H9 (cell line): ENCODE measurements around the gene ZNF691. TPM values are rescaled to one million over a fixed set of nuclear protein-coding genes. Genes with fewer than 3 reads are reported as not detected.

ENCODE experiments used
- DNase-seq: peaks from one replicate; pipeline ENCODE4 v3.0.0-alpha.2; 2017
- H2AFZ ChIP-seq: one replicate; pipeline ENCODE4 v1.6.1; 2013; ENCODE audit warnings: mild to moderate bottlenecking, low read length, control low read depth, moderate library complexity
- H2AK5ac ChIP-seq: 2 replicates; pipeline ENCODE4 v1.6.1; 2013; ENCODE audit warnings: low read length, control low read depth, mixed read lengths; ENCODE audit not compliant: insufficient read length
- H2BK120ac ChIP-seq: one replicate; pipeline ENCODE4 v1.6.1; 2013; ENCODE audit warnings: low read depth, mild to moderate bottlenecking, low read length, control low read depth, inconsistent platforms; ENCODE audit not compliant: poor library complexity, severe bottlenecking
- H2BK12ac ChIP-seq: 2 replicates; pipeline ENCODE4 v1.6.1; 2013; ENCODE audit warnings: low read length, control low read depth, mixed read lengths, low read depth; ENCODE audit not compliant: insufficient read length
- H2BK15ac ChIP-seq: 2 replicates; pipeline ENCODE4 v1.6.1; 2013; ENCODE audit warnings: low read depth, low read length, control low read depth
- H2BK20ac ChIP-seq: one replicate; pipeline ENCODE4 v1.6.1; 2013; ENCODE audit warnings: low read depth, mild to moderate bottlenecking, low read length, control low read depth, inconsistent platforms; ENCODE audit not compliant: poor library complexity, severe bottlenecking
- H2BK5ac ChIP-seq: 2 replicates; pipeline ENCODE4 v1.6.1; 2013; ENCODE audit warnings: low read length, control low read depth, mixed read lengths; ENCODE audit not compliant: insufficient read length
- H3K14ac ChIP-seq: 2 replicates; pipeline ENCODE4 v1.6.1; 2013; ENCODE audit warnings: low read length, control low read depth; ENCODE audit not compliant: insufficient read depth
- H3K18ac ChIP-seq: 2 replicates; pipeline ENCODE4 v1.6.1; 2013; ENCODE audit warnings: low read depth, mild to moderate bottlenecking, mixed read lengths, low read length, control low read depth; ENCODE audit not compliant: insufficient read length
- H3K23ac ChIP-seq: 2 replicates; pipeline ENCODE4 v1.6.1; 2013; ENCODE audit warnings: low read length, control low read depth, mixed read lengths, low read depth; ENCODE audit not compliant: insufficient read length
- H3K23me2 ChIP-seq: 2 replicates; pipeline ENCODE4 v1.6.1; 2013; ENCODE audit warnings: low read depth, mild to moderate bottlenecking, mixed read lengths, low read length, control low read depth; ENCODE audit not compliant: insufficient read length, poor library complexity, severe bottlenecking
- H3K27ac ChIP-seq: 2 replicates; pipeline ENCODE4 v1.5.1; 2013; ENCODE audit warnings: low read length, control low read depth, mixed read lengths, low read depth; ENCODE audit not compliant: insufficient read length
- H3K27me3 ChIP-seq: 2 replicates; pipeline ENCODE4 v1.6.1; 2013; ENCODE audit warnings: low read length, control low read depth, inconsistent platforms; ENCODE audit not compliant: insufficient read depth
- H3K4ac ChIP-seq: 2 replicates; pipeline ENCODE4 v1.6.1; 2013; ENCODE audit warnings: low read depth, mild to moderate bottlenecking, control low read depth, inconsistent platforms, low read length, moderate library complexity
- H3K4me1 ChIP-seq: 2 replicates; pipeline ENCODE4 v1.6.1; 2013; ENCODE audit warnings: low read length, control low read depth, inconsistent platforms; ENCODE audit not compliant: insufficient read depth
- H3K4me2 ChIP-seq: 2 replicates; pipeline ENCODE4 v1.6.1; 2013; ENCODE audit warnings: low read length, control low read depth, mixed read lengths; ENCODE audit not compliant: insufficient read length, insufficient read depth
- H3K56ac ChIP-seq: 2 replicates; pipeline ENCODE4 v1.6.1; 2013; ENCODE audit warnings: low read depth, mild to moderate bottlenecking, mixed read lengths, low read length, control low read depth; ENCODE audit not compliant: insufficient read length
- H3K79me1 ChIP-seq: 2 replicates; pipeline ENCODE4 v1.6.1; 2013; ENCODE audit warnings: low read depth, mild to moderate bottlenecking, moderate library complexity, low read length, control low read depth, inconsistent platforms; ENCODE audit not compliant: insufficient read depth, poor library complexity, severe bottlenecking
- H3K79me2 ChIP-seq: 2 replicates; pipeline ENCODE4 v1.6.1; 2013; ENCODE audit warnings: low read length, control low read depth, inconsistent platforms; ENCODE audit not compliant: insufficient read depth
- H3K9ac ChIP-seq: 2 replicates; pipeline ENCODE4 v1.6.1; 2013; ENCODE audit warnings: low read length, control low read depth, mixed read lengths; ENCODE audit not compliant: insufficient read length; ENCODE audit errors: extremely low read depth
- H3K9me3 ChIP-seq: one replicate; pipeline ENCODE4 v1.6.1; 2013; ENCODE audit warnings: low read depth, low read length, inconsistent platforms; ENCODE audit not compliant: control insufficient read depth
- H3T11ph ChIP-seq: one replicate; pipeline ENCODE4 v1.6.1; 2013; ENCODE audit warnings: mild to moderate bottlenecking, low read length, control low read depth, inconsistent platforms
- H4K20me1 ChIP-seq: one replicate; pipeline ENCODE4 v1.6.1; 2013; ENCODE audit not compliant: control insufficient read depth, insufficient read length, insufficient read depth
- H4K5ac ChIP-seq: 2 replicates; pipeline ENCODE4 v1.6.1; 2013; ENCODE audit warnings: low read depth, mild to moderate bottlenecking, mixed read lengths, low read length, control low read depth; ENCODE audit not compliant: insufficient read length
- H4K8ac ChIP-seq: replicated peaks from 2 replicates; pipeline ENCODE4 v1.6.1; 2013; ENCODE audit warnings: low read length, control low read depth, mixed read lengths, low read depth; ENCODE audit not compliant: insufficient read length
- H4K91ac ChIP-seq: 2 replicates; pipeline ENCODE4 v1.6.1; 2013; ENCODE audit warnings: low read depth, mild to moderate bottlenecking, moderate library complexity, mixed read lengths, low read length, control low read depth; ENCODE audit not compliant: insufficient read length
- H3K27ac Mint-ChIP-seq, 3 experiments: 2 replicates in 2 of 3; 3 replicates in 1 of 3; pipeline ENCODE4 v1.8.0; 2020 to 2021; ENCODE audit warnings: mixed read lengths in 3 of 3, mild to moderate bottlenecking in 1 of 3, moderate library complexity in 1 of 3
- H3K27me3 Mint-ChIP-seq: 2 replicates; pipeline ENCODE4 v1.8.0; 2021; ENCODE audit warnings: low read depth, mild to moderate bottlenecking, moderate library complexity, mixed read lengths
- H3K36me3 Mint-ChIP-seq, 3 experiments: 2 replicates in 2 of 3; 3 replicates in 1 of 3; pipeline ENCODE4 v1.8.0; 2020 to 2021; ENCODE audit warnings: low read depth in 3 of 3, mixed read lengths in 3 of 3; ENCODE audit not compliant: insufficient read depth in 1 of 3
- H3K4me1 Mint-ChIP-seq, 2 experiments: 2 replicates each; pipeline ENCODE4 v1.8.0; 2020; ENCODE audit warnings: mixed read lengths in 2 of 2
- H3K4me3 Mint-ChIP-seq, 2 experiments: 2 replicates in 1 of 2; 3 replicates in 1 of 2; pipeline ENCODE4 v1.8.0; 2020 to 2021; ENCODE audit warnings: mild to moderate bottlenecking in 2 of 2, mixed read lengths in 2 of 2, moderate library complexity in 1 of 2
- H3K9me3 Mint-ChIP-seq, 2 experiments: 2 replicates in 1 of 2; 3 replicates in 1 of 2; pipeline ENCODE4 v1.8.0; 2020; ENCODE audit warnings: mild to moderate bottlenecking in 2 of 2, mixed read lengths in 2 of 2, moderate library complexity in 1 of 2
- CTCF ChIP-seq: fragments of 200-600 bp; sonication (generic); conservative IDR thresholded peaks from 3 replicates; pipeline ENCODE4 v1.8.0; 2021; ENCODE audit warnings: antibody characterized with exemption, mild to moderate bottlenecking
- total RNA-seq: library from RNA; stranded (reverse); gene quantifications from 2 replicates; pipeline ENCODE4 v1.2.1, GENCODE V29; 2021

Gene ZNF691
- total RNA-seq, 1 experiment from 2014 or later: 20.1 TPM

DNA sequence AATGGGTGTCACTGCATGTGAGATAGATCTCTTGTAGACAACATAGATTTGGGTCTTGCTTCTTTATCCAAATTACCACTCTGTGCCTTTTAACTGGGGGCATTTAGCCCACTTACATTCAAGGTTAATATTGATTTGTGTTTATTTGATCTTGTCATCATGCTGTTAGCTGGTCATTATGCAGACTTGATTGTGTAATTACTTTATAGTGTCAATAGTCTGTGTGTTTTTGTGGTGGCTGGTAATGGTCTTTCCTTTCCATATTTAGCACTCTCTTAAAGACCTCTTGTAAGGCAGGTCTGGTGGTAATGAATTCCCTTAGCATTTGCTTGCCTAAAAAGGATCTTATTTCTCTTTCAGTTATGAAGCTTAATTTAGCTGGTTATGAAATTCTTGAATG is 29.6 kb downstream of the ZNF691 start:
- H3K18ac ChIP-seq: no peak overlapping the region

More for the DNA sequence above, 29.6 kb downstream of the ZNF691 start:
- Mint-ChIP-seq H3K36me3 (no peaks in the 10 kb centered on the region), H3K4me3 (no peak overlapping the region), H3K27me3 (peaks cover 15% of the 10 kb centered on the region), H3K4me1 (peaks cover 9 to 10% of the 10 kb centered on the region in 2 experiments; a peak in 3 of 4 replicates), H3K27ac (no peak overlapping the region), H3K9me3 (peaks cover 7 to 9% of the 10 kb centered on the region in 2 experiments; a peak in 3 of 5 replicates)
- Histone ChIP-seq H2AK5ac (no peak overlapping the region), H3K27ac (no peak overlapping the region), H3K27me3 (no peaks in the 10 kb centered on the region), H2BK120ac (no peak overlapping the region), H4K8ac (no peak overlapping the region), H4K20me1 (no peaks in the 10 kb centered on the region), H3K79me2 (no peaks in the 10 kb centered on the region), H2BK5ac (no peak overlapping the region), H3K23me2 (no peaks in the 10 kb centered on the region), H3T11ph (no peak overlapping the region), H2BK12ac (no peak overlapping the region), H2BK20ac (no peak overlapping the region), H3K23ac (no peak overlapping the region), H2AFZ (no peak overlapping the region), H2BK15ac (no peak overlapping the region), H4K91ac (no peak overlapping the region), H4K5ac (no peak overlapping the region), H3K9me3 (no peaks in the 10 kb centered on the region), H3K14ac (no peak overlapping the region), H3K4me2 (no peak overlapping the region), H3K4ac (no peak overlapping the region), H3K56ac (no peak overlapping the region), H3K79me1 (no peaks in the 10 kb centered on the region), H3K4me1 (peaks cover 2% of the 10 kb centered on the region; the same call in 1 of the 2 replicates), H3K9ac (no peak overlapping the region)
- DNase-seq: no peak
- no peak for TF ChIP-seq CTCF
